Medulla oblongata (tissue), 1 donor: ENCODE measurements around the gene GRIN3A.

Experiments used
- DNase-seq: peaks from one replicate; pipeline ENCODE4 v3.0.0-alpha.2; 2015; ENCODE audit errors: extremely low spot score

GRIN3A gene

GRCh38 chr9:101524371-101524770 lies 214.1 kb downstream of the GRIN3A start:
- no peak for DNase-seq
